Vagina (tissue), 2 donors: ENCODE results near the gene SCN9A. TPM values are rescaled to one million over a fixed set of nuclear protein-coding genes. Genes with fewer than 3 reads are reported as not detected.

Experiments used
- DNase-seq, 2 donors: peaks; one replicate each; pipeline ENCODE4 v3.0.0-alpha.2; 2017; ENCODE audit errors: extremely low spot score in 2 of 2
- H3K27ac ChIP-seq: fragments of 200-600 bp; sonication (generic); one replicate; pipeline ENCODE4 v1.5.1; 2019
- H3K27me3 ChIP-seq: fragments of 200-600 bp; sonication (generic); one replicate; pipeline ENCODE4 v1.5.1; 2019
- H3K36me3 ChIP-seq, 2 donors: fragments of 200-600 bp; sonication (generic); one replicate each; pipeline ENCODE4 v1.5.1; 2017 to 2019
- H3K4me1 ChIP-seq: fragments of 200-600 bp; sonication (generic); one replicate; pipeline ENCODE4 v1.5.1; 2019
- H3K4me3 ChIP-seq, 2 donors: fragments of 200-600 bp; sonication (generic); 1 replicate in 1 of 2; 2 replicates in 1 of 2; pipeline ENCODE4 v1.5.1; 2016 to 2019
- H3K9me3 ChIP-seq: fragments of 200-600 bp; sonication (generic); one replicate; pipeline ENCODE4 v1.5.1; 2019
- CTCF ChIP-seq, 3 experiments: fragments of 450-650 bp in 2 of 3; fragments of 200-600 bp in 1 of 3; sonication (generic) in 1 of 3; IDR thresholded peaks; one replicate each; pipeline ENCODE4 v1.5.1; 2017 to 2019; ENCODE audit warnings: antibody characterized with exemption in 3 of 3, mild to moderate bottlenecking in 2 of 3, moderate library complexity in 2 of 3
- POLR2A ChIP-seq, 2 donors: fragments of 450-650 bp; IDR thresholded peaks; one replicate each; pipeline ENCODE4 v1.6.1; 2017; ENCODE audit warnings: antibody characterized with exemption in 2 of 2, mild to moderate bottlenecking in 2 of 2, moderate library complexity in 2 of 2
- POLR2AphosphoS5 ChIP-seq, 2 donors: sonication (generic); formaldehyde crosslinking; IDR thresholded peaks; one replicate each; pipeline ENCODE4 v1.9.0; 2017; ENCODE audit warnings: antibody characterized with exemption in 2 of 2, mild to moderate bottlenecking in 2 of 2, low read depth in 1 of 2; ENCODE audit not compliant: insufficient read depth in 1 of 2
- intact Hi-C: fragments of 100-400 bp; cut with DNase I; formaldehyde crosslinking; loops from one replicate; pipeline ENCODE4 v1.15.1; 2023
- total RNA-seq: library from RNA; depleted of rRNA; stranded (reverse); fragments of >200 nt; gene quantifications from one replicate; pipeline ENCODE4 v1.2.3, GENCODE V29; 2016

Gene SCN9A
- total RNA-seq, 1 donor from 2014 or later, result 4.9 TPM

- no peaks in the 10 kb centered on the region for H3K4me1 ChIP-seq
- intact Hi-C loops, result no loop called here
- H3K27me3 ChIP-seq, result no peaks in the 10 kb centered on the region
- TF ChIP-seq CTCF (IDR thresholded peaks at IDR 0.05) (no peak), POLR2A (IDR thresholded peaks at IDR 0.05) (no peak), POLR2AphosphoS5 (IDR thresholded peaks at IDR 0.05; ENCODE audit: insufficient read depth in 1 of 2, low read depth in 1 of 2) (no peak)
- H3K36me3 ChIP-seq, result no peaks in the 10 kb centered on the region
- H3K4me3 ChIP-seq, result no peak overlapping the region
- H3K27ac ChIP-seq, result no peak overlapping the region
- no peak for DNase-seq
- H3K9me3 ChIP-seq, result no peaks in the 10 kb centered on the region
Observed at GRCh38 chr2:166180951-166181812, 194.6 kb downstream of the SCN9A start.

- no peak for DNase-seq
- no peaks in the 10 kb centered on the region for H3K4me1 ChIP-seq
- intact Hi-C loops, result no loop called here
- H3K36me3 ChIP-seq, result no peaks in the 10 kb centered on the region
- no peak overlapping the region for H3K4me3 ChIP-seq
- TF ChIP-seq POLR2A (IDR thresholded peaks at IDR 0.05) (no peak), CTCF (IDR thresholded peaks at IDR 0.05) (no peak), POLR2AphosphoS5 (IDR thresholded peaks at IDR 0.05; ENCODE audit: insufficient read depth in 1 of 2, low read depth in 1 of 2) (no peak)
- H3K9me3 ChIP-seq, result no peaks in the 10 kb centered on the region
- H3K27me3 ChIP-seq, result no peaks in the 10 kb centered on the region
- H3K27ac ChIP-seq, result no peak overlapping the region
Observed at GRCh38 chr2:166179201-166179600, 196.5 kb downstream of the SCN9A start.

- intact Hi-C loops, result no loop called here
Observed at GRCh38 chr2:166173263-166173662, 202.5 kb downstream of the SCN9A start.

GRCh38 chr2:166171216-166171615 lies 204.5 kb downstream of the SCN9A start:
- Histone ChIP-seq H3K27me3 (no peaks in the 10 kb centered on the region), H3K4me3 (no peak overlapping the region), H3K36me3 (no peaks in the 10 kb centered on the region), H3K9me3 (no peaks in the 10 kb centered on the region), H3K4me1 (no peaks in the 10 kb centered on the region), H3K27ac (no peak overlapping the region)
- no peak for TF ChIP-seq POLR2AphosphoS5 (IDR thresholded peaks at IDR 0.05; ENCODE audit: insufficient read depth in 1 of 2, low read depth in 1 of 2)
- DNase-seq, result no peak
- intact Hi-C loops, result no loop called here

More at GRCh38 chr2:166173263-166173662, 202.5 kb downstream of the SCN9A start:
- Histone ChIP-seq H3K27ac (no peak overlapping the region), H3K9me3 (no peaks in the 10 kb centered on the region), H3K4me1 (no peaks in the 10 kb centered on the region), H3K4me3 (no peak overlapping the region), H3K27me3 (no peaks in the 10 kb centered on the region), H3K36me3 (no peaks in the 10 kb centered on the region)
- no peak for TF ChIP-seq POLR2AphosphoS5 (IDR thresholded peaks at IDR 0.05; ENCODE audit: insufficient read depth in 1 of 2, low read depth in 1 of 2)
- no peak for TF ChIP-seq CTCF (IDR thresholded peaks at IDR 0.05)
- no peak for TF ChIP-seq POLR2A (IDR thresholded peaks at IDR 0.05)
- DNase-seq, result no peak

GRCh38 chr2:166170356-166170755 lies 205.4 kb downstream of the SCN9A start:
- no peaks in the 10 kb centered on the region for H3K36me3 ChIP-seq
- no peak overlapping the region for H3K27ac ChIP-seq
- H3K9me3 ChIP-seq, result no peaks in the 10 kb centered on the region
- DNase-seq, result no peak
- no peaks in the 10 kb centered on the region for H3K27me3 ChIP-seq
- no peaks in the 10 kb centered on the region for H3K4me1 ChIP-seq
- intact Hi-C loops, result no loop called here
- no peak overlapping the region for H3K4me3 ChIP-seq
- no peak for TF ChIP-seq POLR2A (IDR thresholded peaks at IDR 0.05)
- TF ChIP-seq CTCF (IDR thresholded peaks at IDR 0.05), result no peak
- TF ChIP-seq POLR2AphosphoS5 (IDR thresholded peaks at IDR 0.05; ENCODE audit: insufficient read depth in 1 of 2, low read depth in 1 of 2), result no peak
